ENCODE data around the gene MOV10L1. TPM values are rescaled to one million over a fixed set of nuclear protein-coding genes. Genes with fewer than 3 reads are reported as not detected.

MOV10L1 gene
- total and polyA plus RNA-seq, 12 donors = 0.16 to 0.42 (median 0.26) TPM; not detected in 8

- H3K9me3 ChIP-seq = no peaks in the 10 kb centered on the region
- no peaks in the 10 kb centered on the region for H3K36me3 ChIP-seq
- WGBS, 2 donors = 77 to 80% methylated on average over 22 to 23 of the region's 23 CpGs
- intact Hi-C loops (cut with DNase I) = no loop called here
- no peak overlapping the region for H3K27ac ChIP-seq
- TF ChIP-seq CTCF (IDR thresholded peaks at IDR 0.05) = no peak
- H3K4me1 ChIP-seq = peaks cover 0 to 11% (median 8%) of the 10 kb centered on the region in 9 donors
- no peak overlapping the region for H3K4me3 ChIP-seq
- H3K27me3 ChIP-seq = peaks cover 0 to 67% (median 41%) of the 10 kb centered on the region in 7 donors
- ATAC-seq (peak in 2 of 8 donors; percentile 37 to 61), DNase-seq (no peak)
Measured at GRCh38 chr22:50063589-50064393, 26.0 kb upstream of the MOV10L1 start.

- peaks cover 0 to 4% (median 3%) of the 10 kb centered on the region in 9 donors for H3K4me1 ChIP-seq
- H3K9me3 ChIP-seq = no peaks in the 10 kb centered on the region
- H3K36me3 ChIP-seq = no peaks in the 10 kb centered on the region
- H3K27ac ChIP-seq = no peak overlapping the region
- peaks cover 0 to 61% (median 34%) of the 10 kb centered on the region in 7 donors for H3K27me3 ChIP-seq
- no peak for DNase-seq
- no peak overlapping the region for H3K4me3 ChIP-seq
- no peak for ATAC-seq
- TF ChIP-seq CTCF (IDR thresholded peaks at IDR 0.05) = no peak
- intact Hi-C loops (cut with DNase I) = no loop called here
- 55 to 65% methylated on average over 18 of the region's 18 CpGs for WGBS, 2 donors
Measured at GRCh38 chr22:50064453-50064852, 25.4 kb upstream of the MOV10L1 start.

- H3K27ac ChIP-seq = no peak overlapping the region
- no peaks in the 10 kb centered on the region for H3K4me1 ChIP-seq
- ATAC-seq = no peak
- 75 to 84% methylated on average over 8 of the region's 8 CpGs for WGBS, 2 donors
- H3K27me3 ChIP-seq = peaks cover 0 to 40% (median 19%) of the 10 kb centered on the region in 7 donors
- no peaks in the 10 kb centered on the region for H3K36me3 ChIP-seq
- intact Hi-C loops (cut with DNase I) = no loop called here
- no peaks in the 10 kb centered on the region for H3K9me3 ChIP-seq
- no peak for TF ChIP-seq CTCF (IDR thresholded peaks at IDR 0.05)
- no peak for DNase-seq
- no peak overlapping the region for H3K4me3 ChIP-seq
Measured at GRCh38 chr22:50067244-50067643, 22.6 kb upstream of the MOV10L1 start.

- peaks cover 0 to 38% (median 18%) of the 10 kb centered on the region in 7 donors for H3K27me3 ChIP-seq
- intact Hi-C loops (cut with DNase I) = no loop called here
- no peak for ATAC-seq
- 82 to 89% methylated on average over 11 of the region's 11 CpGs for WGBS, 2 donors
- TF ChIP-seq CTCF (IDR thresholded peaks at IDR 0.05) = no peak
- no peak overlapping the region for H3K4me3 ChIP-seq
- H3K27ac ChIP-seq = no peak overlapping the region
- H3K4me1 ChIP-seq = no peaks in the 10 kb centered on the region
- DNase-seq = no peak
- H3K9me3 ChIP-seq = no peaks in the 10 kb centered on the region
- H3K36me3 ChIP-seq = no peaks in the 10 kb centered on the region
Measured at GRCh38 chr22:50068096-50068495, 21.7 kb upstream of the MOV10L1 start.

Measured in heart right ventricle (tissue), 16 donors.